ENCODE measurements around the gene CRYL1. TPM values are rescaled to one million over a fixed set of nuclear protein-coding genes. Genes with fewer than 3 reads are reported as not detected.

The CRYL1 gene
- total RNA-seq, 2 donors from 2014 or later, result 24.4 to 30.2 TPM

DNA sequence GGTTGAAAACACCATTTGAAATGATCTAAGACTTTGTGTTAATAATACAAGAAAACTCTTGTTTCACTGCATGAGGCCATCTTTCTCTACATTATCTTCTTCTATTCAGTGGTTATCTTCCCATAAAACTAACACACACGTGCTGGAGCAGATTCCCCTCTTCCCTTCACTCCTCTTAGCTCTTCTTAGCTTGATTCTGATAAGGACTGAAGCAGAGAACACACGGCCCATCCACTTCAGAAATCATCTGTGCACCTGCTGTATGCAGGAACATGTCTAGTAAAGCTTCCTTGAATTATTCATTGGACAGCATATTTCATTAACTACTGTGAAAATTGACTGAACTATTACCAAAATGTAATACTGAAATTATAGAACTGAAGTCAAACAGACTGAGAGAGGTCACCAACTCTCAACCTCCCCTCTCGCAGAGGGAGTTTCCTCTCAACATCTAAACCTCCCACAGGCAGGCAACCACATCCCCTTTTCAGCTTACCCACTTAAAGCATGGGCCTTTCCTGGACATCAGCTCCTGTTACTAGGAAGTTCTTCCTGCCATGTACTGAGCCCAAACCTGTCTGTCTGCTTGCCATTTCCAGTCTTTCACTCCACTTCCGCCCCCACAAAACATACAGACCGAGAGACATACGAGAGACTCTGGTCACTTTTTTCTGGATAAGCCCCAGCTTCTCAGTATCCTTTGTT, 113.9 kb downstream of the CRYL1 start:
- no peak for DNase-seq (ENCODE audit: low spot score)
- intact Hi-C loops (cut with DNase I), result no loop called here

DNA sequence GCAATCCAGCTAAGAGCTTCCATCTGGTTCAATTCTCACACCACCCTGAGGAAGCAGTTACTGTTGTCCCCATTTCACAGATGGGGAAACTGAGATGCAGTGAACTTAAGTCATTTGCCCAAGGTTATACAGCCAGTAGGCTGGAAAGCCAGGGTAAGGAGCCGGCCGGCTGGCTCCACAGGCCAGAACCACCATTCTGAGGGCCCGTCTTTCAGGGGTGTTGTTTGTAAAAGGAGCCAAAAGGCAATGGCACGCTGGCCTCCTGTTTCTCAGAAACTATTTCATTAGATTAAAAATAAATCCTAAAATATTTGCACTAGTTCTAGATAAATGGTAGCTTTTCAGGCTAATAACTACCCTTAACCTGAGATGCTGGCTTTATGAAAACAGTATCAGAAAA, 114.9 kb downstream of the CRYL1 start:
- intact Hi-C loops (cut with DNase I), result no loop called here
- no peak for DNase-seq (ENCODE audit: low spot score)

DNA sequence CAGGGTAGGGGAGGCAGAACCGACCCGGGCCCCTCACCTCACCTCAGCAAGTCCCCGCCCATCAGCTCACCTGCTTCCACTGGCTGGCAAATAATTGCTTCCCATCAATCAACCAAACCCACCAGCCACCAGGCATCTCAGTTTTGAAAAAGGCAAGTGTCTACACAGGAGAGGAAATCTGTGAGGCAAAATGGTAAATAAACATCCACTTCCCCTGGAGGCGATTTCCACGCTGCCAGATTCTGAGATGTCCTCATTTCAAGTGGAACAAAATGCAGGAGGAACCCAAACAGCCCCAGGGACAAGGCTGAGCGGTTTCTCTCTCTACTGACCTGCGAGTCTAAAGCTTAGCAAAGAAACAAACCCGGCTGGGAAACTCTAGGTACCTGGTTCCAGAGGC, 117.5 kb downstream of the CRYL1 start:
- intact Hi-C loops (cut with DNase I), result no loop called here
- no peak for DNase-seq (ENCODE audit: low spot score)

DNA sequence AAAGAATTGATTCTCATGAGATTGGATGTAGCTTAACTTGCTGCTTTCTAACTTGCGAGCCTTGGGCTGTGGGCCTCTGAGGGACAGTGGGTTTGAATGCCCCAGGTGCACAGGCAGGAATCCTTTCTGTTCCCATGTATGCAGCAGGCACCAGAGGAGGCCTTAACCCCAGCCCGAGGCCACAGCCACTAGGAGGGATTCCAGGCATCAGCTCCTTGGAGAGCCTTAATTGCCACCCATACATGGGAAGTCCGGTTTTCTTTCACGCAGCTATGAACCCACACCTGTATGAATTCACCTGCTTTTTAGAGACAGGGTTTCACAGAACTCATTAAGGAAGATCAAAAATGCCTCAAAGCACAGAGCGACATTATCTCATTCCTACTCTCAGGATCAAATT, 117.9 kb downstream of the CRYL1 start:
- intact Hi-C loops (cut with DNase I), result no loop called here
- DNase-seq (ENCODE audit: low spot score), result no peak

DNA sequence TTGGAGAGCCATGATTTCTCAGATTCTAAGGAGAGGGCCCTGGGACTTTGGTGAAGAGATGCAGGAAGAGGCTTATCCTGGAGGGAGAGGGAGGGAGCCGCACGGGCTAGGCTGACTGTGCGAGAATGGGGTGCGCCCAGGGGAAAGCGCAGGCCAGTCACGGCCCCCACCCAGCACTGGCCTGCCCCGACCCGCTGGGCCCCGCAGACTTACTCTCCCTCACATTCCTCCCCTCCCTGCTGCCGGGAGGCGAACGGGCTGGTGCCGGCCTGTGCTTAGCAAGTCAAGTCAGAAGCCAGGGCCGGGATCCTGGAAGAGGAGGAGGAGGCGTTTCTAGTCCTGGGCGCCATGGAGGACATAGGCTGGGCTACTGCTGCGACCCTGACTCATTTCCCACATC, 120.0 kb downstream of the CRYL1 start:
- intact Hi-C loops (cut with DNase I), result no loop called here
- DNase-seq (ENCODE audit: low spot score), result peak; percentile 77

DNA sequence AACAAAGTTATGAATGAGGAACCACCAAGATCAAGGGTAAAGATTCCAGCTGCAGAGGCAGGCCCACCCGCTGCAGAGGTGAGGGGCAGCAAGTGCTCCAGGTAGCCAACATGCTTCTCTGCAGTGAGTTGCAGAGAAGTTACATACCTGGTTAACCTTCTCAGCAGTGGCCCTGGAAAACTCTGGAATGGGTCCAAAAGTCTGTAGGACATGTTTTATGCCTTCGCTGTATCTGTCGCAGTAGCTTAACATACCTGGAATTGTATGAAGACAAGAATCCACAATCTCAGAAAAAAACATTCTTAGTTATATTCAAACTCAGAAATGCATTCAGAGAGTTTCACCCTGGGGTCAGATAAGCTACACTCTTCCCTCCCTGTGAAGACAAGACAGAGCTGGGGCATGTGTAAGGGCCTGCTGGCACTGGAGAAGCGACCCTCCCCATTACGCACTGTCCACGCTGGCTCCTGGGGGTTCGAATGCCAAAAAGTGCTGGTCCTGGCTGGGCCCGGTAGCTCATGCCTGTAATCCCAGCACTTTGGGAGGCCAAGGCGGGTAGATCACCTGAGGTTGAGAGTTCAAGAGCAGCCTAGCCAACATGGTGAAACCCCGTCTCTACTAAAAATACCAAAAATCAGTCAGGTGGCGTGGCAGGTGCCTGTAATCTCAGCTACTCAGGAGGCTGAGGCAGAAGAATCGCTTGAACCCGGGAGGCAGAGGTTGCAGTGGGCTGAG, 121.0 kb downstream of the CRYL1 start:
- intact Hi-C loops (cut with DNase I), result no loop called here
- no peak for DNase-seq (ENCODE audit: low spot score)

DNA sequence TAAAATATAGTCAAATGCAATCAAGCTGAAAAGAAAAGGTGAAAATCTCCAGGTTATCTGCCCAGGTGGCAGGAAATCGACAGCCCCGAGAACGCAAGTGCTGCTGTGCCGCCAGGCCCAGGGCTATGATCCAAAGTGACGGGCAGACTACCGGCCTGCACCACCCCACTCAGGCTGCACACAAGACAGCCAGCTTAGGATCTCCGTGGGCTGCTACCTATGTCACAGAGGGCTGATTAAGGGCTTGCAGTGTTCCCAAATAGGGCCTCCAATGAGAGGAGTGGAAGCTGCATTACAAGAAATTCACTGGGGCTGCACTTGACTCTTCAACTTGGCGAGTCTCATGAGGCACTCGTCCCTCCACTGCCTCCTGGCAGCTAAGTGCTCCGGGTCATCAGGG, 121.8 kb downstream of the CRYL1 start:
- no peak for DNase-seq (ENCODE audit: low spot score)
- intact Hi-C loops (cut with DNase I), result no loop called here

DNA sequence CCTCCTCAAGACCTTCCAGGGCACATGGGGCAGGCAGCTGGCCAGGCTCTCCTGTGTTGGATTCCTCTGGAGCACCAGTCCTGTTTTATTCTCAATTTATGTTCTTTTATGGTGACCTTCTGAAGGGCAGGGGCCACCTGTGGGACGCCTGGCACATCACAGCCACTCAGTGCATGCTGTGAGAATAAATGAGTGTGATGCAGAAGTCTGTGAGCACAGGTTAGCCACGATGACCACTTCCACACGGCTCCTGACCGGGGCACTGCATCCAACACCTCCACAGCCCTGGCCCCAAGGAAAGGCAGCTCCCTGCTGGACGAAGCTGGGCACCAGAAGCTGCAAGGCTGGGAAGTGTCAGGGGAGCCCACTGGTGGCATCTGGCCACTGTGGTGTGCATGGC, 122.8 kb downstream of the CRYL1 start:
- intact Hi-C loops (cut with DNase I), result no loop called here
- DNase-seq (ENCODE audit: low spot score), result no peak

DNA sequence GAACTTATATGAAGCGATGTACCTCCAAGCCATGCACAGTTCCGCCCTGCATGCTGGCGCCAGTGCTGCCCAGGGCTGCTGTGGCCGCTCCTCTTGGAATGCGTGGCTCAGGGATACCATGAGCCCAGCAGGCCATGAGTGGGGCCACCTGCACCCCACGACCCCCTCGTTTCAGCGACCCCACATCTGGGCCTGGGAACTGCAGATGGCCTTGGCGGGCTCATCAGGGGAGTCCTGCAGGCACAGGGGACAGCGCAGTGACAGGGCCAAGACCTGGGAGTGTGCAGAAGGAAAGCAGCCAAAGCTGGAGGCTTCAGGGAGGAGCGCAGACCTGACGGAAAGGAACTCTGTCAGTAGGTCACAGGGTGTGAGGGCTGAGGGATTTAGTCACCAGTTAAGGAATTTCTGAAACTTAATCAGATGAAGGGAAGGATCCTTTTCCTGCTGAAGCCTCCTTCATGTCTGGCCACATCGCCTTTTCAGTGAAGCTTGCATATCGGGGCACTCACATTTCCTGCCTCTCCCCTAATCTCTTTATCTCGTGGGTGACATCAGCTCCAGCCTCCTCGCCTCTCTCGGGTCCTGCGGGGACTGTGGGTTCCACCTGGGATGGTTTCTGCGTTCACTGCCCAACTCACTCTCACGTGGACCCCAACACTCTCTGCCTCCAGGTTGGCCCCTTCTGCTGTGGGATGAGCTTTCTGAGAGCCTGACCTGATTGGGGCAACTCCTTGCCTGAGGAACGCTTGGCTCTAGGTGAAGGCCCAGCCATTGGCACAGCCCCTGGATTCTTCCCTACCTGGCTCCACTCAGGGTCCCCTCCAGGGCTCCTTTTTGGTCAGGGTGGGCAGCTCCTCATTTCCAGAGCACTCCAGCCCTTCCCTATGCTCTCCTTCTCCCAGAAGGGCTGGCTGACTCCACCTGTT, 123.5 kb downstream of the CRYL1 start:
- DNase-seq (ENCODE audit: low spot score), result no peak

DNA sequence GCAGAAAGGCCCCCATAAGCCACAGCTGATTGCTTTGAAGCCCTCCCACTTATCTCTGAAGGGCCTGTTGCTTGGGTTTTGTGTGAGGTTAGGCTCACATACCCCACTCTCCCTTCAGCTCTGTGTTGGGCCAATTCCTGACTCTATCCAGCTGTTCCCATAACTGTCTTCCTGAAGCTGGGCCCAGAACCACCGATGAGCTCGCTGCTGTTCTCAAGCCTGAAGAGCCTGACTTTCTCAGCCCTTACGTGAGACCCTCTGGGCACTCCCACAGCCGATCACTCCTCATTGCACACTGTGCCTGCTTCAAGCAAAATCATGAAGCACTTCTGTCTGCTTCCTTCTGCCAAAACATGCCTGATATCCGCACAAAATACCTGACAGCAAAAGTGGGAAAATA, 124.1 kb downstream of the CRYL1 start:
- intact Hi-C loops (cut with DNase I), result no loop called here
- DNase-seq (ENCODE audit: low spot score), result no peak

More for the DNA sequence above, 123.5 kb downstream of the CRYL1 start:
- intact Hi-C loops (cut with DNase I), result no loop called here

DNA sequence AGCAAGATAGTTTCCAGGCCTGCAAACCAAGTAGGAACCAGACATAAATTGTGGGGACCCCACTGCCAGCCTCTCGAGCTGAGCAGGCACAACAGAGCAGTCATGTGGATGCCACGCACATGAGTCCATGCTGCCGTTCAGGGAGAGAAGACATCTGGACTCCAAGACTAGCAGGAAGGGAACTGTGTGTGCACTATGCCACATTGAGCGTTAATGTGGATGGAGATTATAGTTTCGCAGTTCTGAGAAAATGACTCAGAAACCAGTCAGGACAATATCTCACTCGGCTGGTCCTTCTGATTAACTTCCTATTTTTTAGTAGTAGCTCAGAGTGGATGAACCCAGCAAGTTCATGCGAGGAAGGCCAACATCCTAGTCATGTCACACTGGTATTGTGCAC, 124.9 kb downstream of the CRYL1 start:
- intact Hi-C loops (cut with DNase I), result no loop called here
- DNase-seq (ENCODE audit: low spot score), result no peak

DNA sequence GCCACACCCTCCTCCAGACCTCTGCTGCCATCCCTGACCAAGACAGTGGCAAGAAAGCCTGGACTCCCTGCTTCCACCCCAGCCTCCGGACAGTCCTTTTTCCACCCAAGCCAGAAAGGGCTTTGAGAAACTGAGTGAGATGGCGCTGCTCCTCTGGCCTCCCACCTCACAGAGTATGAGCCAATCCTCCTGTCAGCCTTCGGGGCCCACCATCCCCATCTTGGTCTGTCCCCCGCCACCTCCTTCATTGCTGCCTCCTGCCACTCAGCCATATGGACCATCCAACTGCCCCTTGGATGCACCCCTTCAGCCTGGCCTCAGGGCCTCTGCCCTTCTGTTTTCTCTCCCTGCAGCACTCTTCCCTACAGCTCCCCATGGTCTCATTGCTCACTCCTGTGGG, 125.7 kb downstream of the CRYL1 start:
- intact Hi-C loops (cut with DNase I), result no loop called here
- DNase-seq (ENCODE audit: low spot score), result no peak

DNA sequence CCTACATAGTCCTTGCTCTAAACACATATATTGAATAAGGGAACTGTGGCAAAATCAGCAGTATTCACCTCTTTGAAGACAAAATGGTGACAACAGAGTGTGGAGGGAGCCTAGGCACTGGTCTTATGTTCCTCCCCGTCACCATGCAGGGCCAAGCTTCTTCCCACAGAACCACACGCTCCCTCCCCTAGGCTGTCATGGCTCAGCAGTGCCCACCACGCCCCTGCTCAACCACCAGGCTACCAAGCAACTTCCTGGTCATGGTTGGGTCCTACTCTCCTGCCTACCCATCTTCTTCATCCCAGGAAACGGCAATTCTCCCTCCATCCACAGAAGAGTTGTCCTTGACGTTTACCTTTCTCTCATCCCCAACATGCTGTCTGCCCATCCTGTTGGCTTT, 126.1 kb downstream of the CRYL1 start:
- intact Hi-C loops (cut with DNase I), result no loop called here
- DNase-seq (ENCODE audit: low spot score), result no peak

DNA sequence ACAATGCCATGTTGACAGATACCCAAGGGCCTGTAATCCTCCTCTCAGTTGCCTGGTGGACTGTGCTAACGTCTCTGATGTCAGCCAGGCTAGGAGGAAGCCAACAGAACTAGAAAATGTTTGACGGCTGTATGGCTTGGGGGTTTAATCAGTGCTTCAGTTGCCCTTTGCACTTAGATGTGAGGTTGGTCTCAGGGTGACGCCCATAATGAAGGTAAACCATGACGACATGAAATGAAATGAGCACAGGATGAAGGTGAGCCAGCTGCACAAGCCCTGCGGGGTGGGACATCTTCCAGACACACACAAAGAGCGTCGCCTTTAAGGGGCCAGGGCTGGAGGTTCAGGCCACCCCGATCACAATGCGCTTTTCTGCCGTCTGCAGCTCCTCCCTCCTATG, 127.2 kb downstream of the CRYL1 start:
- DNase-seq (ENCODE audit: low spot score), result no peak
- intact Hi-C loops (cut with DNase I), result no loop called here

DNA sequence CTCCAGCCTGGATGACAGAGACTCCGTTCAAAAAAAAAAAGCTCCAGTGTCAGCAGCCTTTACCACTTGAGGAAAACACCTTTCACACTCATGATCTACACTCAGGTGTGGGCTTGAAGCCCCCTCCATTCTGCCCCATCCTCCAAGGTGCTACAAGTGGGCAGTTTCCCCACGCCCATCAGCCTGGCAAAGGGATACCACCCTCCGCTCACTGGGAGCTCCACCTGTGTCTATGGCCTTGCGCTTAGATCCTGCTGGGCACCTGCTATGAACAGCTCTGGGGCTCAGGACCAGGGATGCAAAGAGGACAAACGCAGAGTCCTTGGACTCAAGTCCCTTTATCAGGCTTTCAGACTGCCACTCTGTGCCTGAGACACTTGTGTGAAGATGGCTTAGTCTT, 127.8 kb downstream of the CRYL1 start:
- peak; percentile 59 for DNase-seq (ENCODE audit: low spot score)
- intact Hi-C loops (cut with DNase I), result no loop called here

DNA sequence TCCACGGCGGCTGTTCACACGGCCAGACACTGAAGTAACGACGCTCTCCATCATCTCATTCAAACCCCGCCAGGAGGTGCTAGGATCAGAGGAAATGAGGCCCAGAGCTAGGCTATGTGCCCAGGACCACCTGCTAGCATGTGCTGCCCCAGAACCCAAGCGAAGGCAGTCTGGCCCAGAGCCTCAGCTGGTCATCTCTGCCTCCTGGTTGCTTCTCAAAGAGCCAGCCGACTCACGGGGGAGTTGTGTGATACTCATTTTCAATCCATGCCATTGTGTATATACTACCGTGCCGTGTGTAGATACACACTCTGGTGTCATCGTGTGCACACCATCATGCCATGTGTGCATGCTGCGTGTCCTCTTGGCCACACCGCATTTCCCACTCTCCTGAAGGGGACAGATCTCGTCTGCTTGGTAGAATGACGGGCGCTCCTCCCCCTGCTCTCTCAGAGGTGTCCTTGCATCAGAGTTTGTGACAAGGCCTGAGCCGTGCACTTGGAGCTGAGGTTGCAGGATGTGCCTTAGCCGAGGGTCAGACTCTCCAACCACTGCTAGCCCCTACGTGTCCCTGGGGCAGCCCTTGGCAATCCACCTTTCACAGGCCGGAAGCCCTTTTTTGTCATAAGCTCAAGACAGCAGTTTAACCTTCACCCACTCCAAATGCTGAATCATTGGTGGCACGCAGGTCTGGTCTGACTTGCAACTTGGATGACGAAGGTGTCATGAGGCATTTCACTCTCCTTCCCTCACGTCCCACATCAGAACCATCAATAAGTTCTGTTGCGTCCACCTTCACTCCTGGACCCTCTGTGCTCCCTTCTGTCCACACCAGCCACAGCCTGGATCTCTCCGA, 130.4 kb downstream of the CRYL1 start:
- DNase-seq (ENCODE audit: low spot score), result no peak
- intact Hi-C loops (cut with DNase I), result no loop called here

DNA sequence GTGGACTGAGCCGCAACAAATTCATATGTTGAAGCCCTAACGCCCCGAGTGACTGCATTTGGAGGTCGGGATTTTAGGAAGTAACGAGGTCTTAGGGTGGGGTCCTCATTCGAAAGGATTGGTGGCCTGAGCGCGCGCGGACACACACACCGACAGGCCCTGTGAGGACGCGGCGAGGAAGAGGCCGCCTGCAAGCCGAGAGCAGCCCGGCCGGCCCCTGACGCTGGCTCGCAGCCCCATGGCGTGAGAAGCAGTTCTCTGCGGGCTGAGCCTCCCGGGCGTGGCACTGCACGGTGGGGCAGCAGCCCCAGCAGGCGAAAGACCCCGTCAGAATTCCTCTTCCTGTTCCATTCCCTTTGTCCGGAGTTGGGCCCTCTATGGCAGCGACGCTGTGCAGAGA, 131.2 kb downstream of the CRYL1 start:
- no peak for DNase-seq (ENCODE audit: low spot score)
- intact Hi-C loops (cut with DNase I), result no loop called here

DNA sequence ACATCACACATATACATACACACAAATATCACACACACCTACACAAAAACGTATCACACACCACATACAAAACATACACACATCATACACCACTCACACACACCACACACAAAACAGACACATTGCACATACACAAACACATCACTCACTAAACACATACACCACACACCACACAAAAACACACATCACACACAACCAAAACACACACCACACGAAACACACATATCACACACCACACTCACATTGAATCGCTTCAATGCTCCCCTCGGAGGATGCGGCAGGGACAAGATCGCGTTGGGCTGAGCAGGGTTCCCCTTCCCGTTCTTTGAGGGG, 131.5 kb downstream of the CRYL1 start:
- intact Hi-C loops (cut with DNase I), result no loop called here
- DNase-seq (ENCODE audit: low spot score), result no peak

Measured in posterior vena cava (tissue), 2 donors.